Measurements from ENCODE around the gene RALGAPA2. TPM values are rescaled to one million over a fixed set of nuclear protein-coding genes. Genes with fewer than 3 reads are reported as not detected.

The RALGAPA2 gene
- total RNA-seq, 1 donor, result 6.2 TPM

DNA sequence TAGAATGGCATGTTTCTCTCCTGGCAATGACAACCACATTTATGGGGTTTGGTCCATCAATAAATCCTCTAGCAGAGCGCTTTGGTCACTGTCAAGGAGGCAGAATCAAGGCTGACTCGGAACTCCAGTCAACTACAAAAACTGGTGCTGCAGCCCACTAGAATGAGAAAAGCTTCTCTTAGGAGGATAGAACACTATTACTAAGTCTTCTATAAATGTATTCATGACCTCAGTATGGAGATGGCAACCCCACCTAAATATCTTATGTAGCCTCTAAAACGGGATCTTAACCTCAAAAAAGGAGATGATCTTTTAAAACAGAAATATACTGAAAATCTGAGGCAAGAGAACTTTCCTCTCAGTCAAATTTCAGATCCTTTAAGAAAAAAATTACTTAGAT lies 68.5 kb downstream of the RALGAPA2 start:
- H3K27ac ChIP-seq (ENCODE audit: low read depth, low read length), result no peak overlapping the region
- TF ChIP-seq CTCF (IDR thresholded peaks at IDR 0.05; ENCODE audit: extremely low read depth, low read depth, low read length), result no peak

GRCh38 chr20:20641783-20642182 lies 70.7 kb downstream of the RALGAPA2 start:
- no peak for TF ChIP-seq CTCF (IDR thresholded peaks at IDR 0.05; ENCODE audit: extremely low read depth, low read depth, low read length)
- Histone ChIP-seq H3K36me3 (ENCODE audit: insufficient read depth, low read length) (no peaks in the 10 kb centered on the region), H4K20me1 (ENCODE audit: insufficient read depth, low read length) (no peaks in the 10 kb centered on the region), H2AFZ (ENCODE audit: low read length) (no peak overlapping the region), H3K4me1 (ENCODE audit: insufficient read depth, low read length) (no peaks in the 10 kb centered on the region), H3K27ac (ENCODE audit: low read depth, low read length) (no peak overlapping the region), H3K4me3 (ENCODE audit: insufficient read depth, low read length) (no peak overlapping the region), H3K4me2 (ENCODE audit: insufficient read depth, low read length) (no peak overlapping the region), H3K9me3 (ENCODE audit: low read depth, low read length) (no peaks in the 10 kb centered on the region), H3K27me3 (ENCODE audit: insufficient read depth, low read length) (no peaks in the 10 kb centered on the region), H3K79me2 (ENCODE audit: insufficient read depth, low read length) (no peaks in the 10 kb centered on the region)
- DNase-seq (ENCODE audit: insufficient read length, low spot score, missing footprints), result no peak

More for the DNA sequence above, 68.5 kb downstream of the RALGAPA2 start:
- no peak overlapping the region for H3K4me3 ChIP-seq (ENCODE audit: insufficient read depth, low read length)
- no peaks in the 10 kb centered on the region for H3K79me2 ChIP-seq (ENCODE audit: insufficient read depth, low read length)
- no peaks in the 10 kb centered on the region for H4K20me1 ChIP-seq (ENCODE audit: insufficient read depth, low read length)
- H3K4me1 ChIP-seq (ENCODE audit: insufficient read depth, low read length), result no peaks in the 10 kb centered on the region
- no peak overlapping the region for H2AFZ ChIP-seq (ENCODE audit: low read length)
- H3K27me3 ChIP-seq (ENCODE audit: insufficient read depth, low read length), result no peaks in the 10 kb centered on the region
- no peak for DNase-seq (ENCODE audit: insufficient read length, low spot score, missing footprints)
- H3K36me3 ChIP-seq (ENCODE audit: insufficient read depth, low read length), result no peaks in the 10 kb centered on the region
- H3K9me3 ChIP-seq (ENCODE audit: low read depth, low read length), result no peaks in the 10 kb centered on the region
- H3K4me2 ChIP-seq (ENCODE audit: insufficient read depth, low read length), result no peak overlapping the region

DNA sequence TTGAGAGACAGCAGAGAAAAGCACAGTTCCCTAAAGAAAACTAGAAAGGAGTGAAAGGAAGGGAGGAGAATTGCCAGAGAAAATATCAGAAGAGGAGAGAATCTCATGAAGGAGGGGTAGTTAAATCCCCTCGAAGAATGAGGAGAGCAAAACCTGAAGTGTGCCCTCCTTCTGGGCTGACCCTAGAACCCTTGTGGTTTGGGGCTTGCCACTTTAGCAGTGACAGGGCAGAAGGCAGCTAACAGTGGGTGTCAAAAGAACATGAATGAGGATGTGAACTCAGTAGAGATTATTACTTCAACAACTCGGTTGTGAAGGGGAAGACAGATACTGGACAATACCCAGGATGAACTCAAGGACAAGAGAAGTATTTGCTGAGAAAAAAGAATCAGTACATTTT lies 73.6 kb downstream of the RALGAPA2 start:
- H3K27me3 ChIP-seq (ENCODE audit: insufficient read depth, low read length), result no peaks in the 10 kb centered on the region

More for the DNA sequence above, 73.6 kb downstream of the RALGAPA2 start:
- H3K9me3 ChIP-seq (ENCODE audit: low read depth, low read length), result no peaks in the 10 kb centered on the region
- H2AFZ ChIP-seq (ENCODE audit: low read length), result no peak overlapping the region
- no peak overlapping the region for H3K4me3 ChIP-seq (ENCODE audit: insufficient read depth, low read length)
- DNase-seq (ENCODE audit: insufficient read length, low spot score, missing footprints), result no peak
- H3K4me2 ChIP-seq (ENCODE audit: insufficient read depth, low read length), result no peak overlapping the region
- H3K4me1 ChIP-seq (ENCODE audit: insufficient read depth, low read length), result no peaks in the 10 kb centered on the region
- no peaks in the 10 kb centered on the region for H3K79me2 ChIP-seq (ENCODE audit: insufficient read depth, low read length)
- no peaks in the 10 kb centered on the region for H3K36me3 ChIP-seq (ENCODE audit: insufficient read depth, low read length)
- H3K27ac ChIP-seq (ENCODE audit: low read depth, low read length), result no peak overlapping the region
- no peaks in the 10 kb centered on the region for H4K20me1 ChIP-seq (ENCODE audit: insufficient read depth, low read length)
- TF ChIP-seq CTCF (IDR thresholded peaks at IDR 0.05; ENCODE audit: extremely low read depth, low read depth, low read length), result no peak

All from osteoblast (primary cell).